LHCN-M2 (cell line): ENCODE data around the gene ALOX15B. TPM values are rescaled to one million over a fixed set of nuclear protein-coding genes. Genes with fewer than 3 reads are reported as not detected.
"Not testable (repeated sequence)": the region's sequence is repeated elsewhere in the genome, so short reads cannot be mapped to it uniquely, and the experiment has no call there.

ENCODE experiments used
- DNase-seq: peaks from one replicate; pipeline ENCODE4 v3.0.0-alpha.2; 2012; ENCODE audit warnings: low read depth
- total RNA-seq: library from RNA; depleted of rRNA; stranded (reverse); fragments of >200 nt; gene quantifications from 2 replicates; pipeline ENCODE4 v1.2.3, GENCODE V29; 2014

The ALOX15B gene
- total RNA-seq, 1 experiment from 2014 or later, result 0.17 TPM

GRCh38 chr17:8041249-8041928, 2.5 kb downstream of the ALOX15B start:
- peak; percentile 93 for DNase-seq

- DNase-seq, result peak; percentile 49
These were observed 3.1 kb downstream of the ALOX15B start for GRCh38 chr17:8041979-8042378.

GRCh38 chr17:8044819-8045810, 6.3 kb downstream of the ALOX15B start:
- no peak for DNase-seq

GRCh38 chr17:8046306-8046928, 7.6 kb downstream of the ALOX15B start:
- DNase-seq, result no peak

- no peak for DNase-seq
These were observed 8.3 kb downstream of the ALOX15B start for GRCh38 chr17:8046929-8047768.

GRCh38 chr17:8047769-8048110, 8.9 kb downstream of the ALOX15B start:
- no peak for DNase-seq

GRCh38 chr17:8048236-8048635, 9.4 kb downstream of the ALOX15B start:
- no peak for DNase-seq

GRCh38 chr17:8048736-8049135, 9.9 kb downstream of the ALOX15B start:
- no peak for DNase-seq

GRCh38 chr17:8051831-8052230, 13.0 kb downstream of the ALOX15B start:
- no peak for DNase-seq

- no peak for DNase-seq
These were observed 13.7 kb downstream of the ALOX15B start for GRCh38 chr17:8052256-8053252.

GRCh38 chr17:8053600-8053999, 14.7 kb downstream of the ALOX15B start:
- DNase-seq, result no peak

- DNase-seq, result no peak
These were observed 17.0 kb downstream of the ALOX15B start for GRCh38 chr17:8055851-8056231.

- peak; percentile 86 for DNase-seq
These were observed 17.5 kb downstream of the ALOX15B start for GRCh38 chr17:8056232-8056975.

- no peak for DNase-seq
These were observed 18.2 kb downstream of the ALOX15B start for GRCh38 chr17:8056976-8057625.

- peak; percentile 79 for DNase-seq
These were observed 18.8 kb downstream of the ALOX15B start for GRCh38 chr17:8057691-8058114.

GRCh38 chr17:8059131-8059530, 20.3 kb downstream of the ALOX15B start:
- no peak for DNase-seq

GRCh38 chr17:8060274-8060673, 21.4 kb downstream of the ALOX15B start:
- DNase-seq, result peak; percentile 69

GRCh38 chr17:8061851-8062250, 23.0 kb downstream of the ALOX15B start:
- not testable (repeated sequence) for DNase-seq

- no peak for DNase-seq
These were observed 23.6 kb downstream of the ALOX15B start for GRCh38 chr17:8062435-8062806.
